CD14-positive monocyte (primary cell): ENCODE results near the gene LCLAT1. TPM values are rescaled to one million over a fixed set of nuclear protein-coding genes. Genes with fewer than 3 reads are reported as not detected.

ENCODE experiments used
- DNase-seq, 3 donors: peaks; one replicate each; pipeline ENCODE4 v3.0.0-alpha.2; 2011 to 2022
- H2AFZ ChIP-seq: 2 replicates; pipeline ENCODE4 v1.6.0; 2012; ENCODE audit warnings: mild to moderate bottlenecking, low read depth, low read length, inconsistent platforms; ENCODE audit not compliant: insufficient read depth, poor library complexity, severe bottlenecking
- H3K27ac ChIP-seq, 2 donors: 1 replicate in 1 of 2; 2 replicates in 1 of 2; pipeline ENCODE4 v1.5.1; 2012 to 2013; ENCODE audit warnings: low read length in 2 of 2, control low read depth in 1 of 2, inconsistent platforms in 1 of 2, low read depth in 1 of 2, mild to moderate bottlenecking in 1 of 2
- H3K27me3 ChIP-seq, 2 donors: one replicate each; pipeline versions ENCODE4 v1.6.0 to v1.6.1; 2011 to 2013; ENCODE audit warnings: low read length in 2 of 2; ENCODE audit not compliant: control insufficient read depth in 2 of 2, insufficient read depth in 2 of 2
- H3K36me3 ChIP-seq, 2 donors: replicated peaks in 1 of 2; 1 replicate in 1 of 2; 2 replicates in 1 of 2; pipeline versions ENCODE4 v1.5.1 to v1.6.1; 2012 to 2013; ENCODE audit warnings: low read length in 2 of 2, control low read depth in 1 of 2, inconsistent platforms in 1 of 2, mild to moderate bottlenecking in 1 of 2; ENCODE audit not compliant: insufficient read depth in 2 of 2, control insufficient read depth in 1 of 2
- H3K4me1 ChIP-seq, 2 donors: 1 replicate in 1 of 2; 2 replicates in 1 of 2; pipeline versions ENCODE4 v1.5.1 to v1.6.1; 2012 to 2013; ENCODE audit warnings: low read length in 2 of 2, control low read depth in 1 of 2, inconsistent platforms in 1 of 2, mild to moderate bottlenecking in 1 of 2, moderate library complexity in 1 of 2; ENCODE audit not compliant: insufficient read depth in 2 of 2, control insufficient read depth in 1 of 2
- H3K4me2 ChIP-seq: replicated peaks from 2 replicates; pipeline ENCODE3; 2012; ENCODE audit warnings: low read length, moderate library complexity, mild to moderate bottlenecking; ENCODE audit not compliant: poor library complexity, severe bottlenecking; ENCODE audit errors: extremely low read depth
- H3K4me3 ChIP-seq, 3 experiments: fragments of 200-600 bp in 1 of 3; sonication (generic) in 1 of 3; replicated peaks in 1 of 3; 1 replicate in 2 of 3; 2 replicates in 1 of 3; pipeline ENCODE4 v1.5.1; 2011 to 2013; ENCODE audit warnings: low read length in 3 of 3, mild to moderate bottlenecking in 3 of 3, control low read depth in 2 of 3, low read depth in 2 of 3, inconsistent platforms in 1 of 3, moderate library complexity in 1 of 3
- H3K79me2 ChIP-seq: 2 replicates; pipeline ENCODE4 v1.6.0; 2012; ENCODE audit warnings: mild to moderate bottlenecking, control low read depth, inconsistent platforms, low read length, moderate library complexity; ENCODE audit not compliant: insufficient read depth
- H3K9ac ChIP-seq: 2 replicates; pipeline ENCODE4 v1.6.0; 2017; ENCODE audit warnings: low read length, mild to moderate bottlenecking; ENCODE audit not compliant: insufficient read depth, poor library complexity, severe bottlenecking
- H3K9me3 ChIP-seq, 2 donors: replicated peaks in 1 of 2; 1 replicate in 1 of 2; 2 replicates in 1 of 2; pipeline versions ENCODE4 v1.5.1 to v1.6.1; 2012 to 2013; ENCODE audit warnings: low read length in 2 of 2, control low read depth in 1 of 2; ENCODE audit not compliant: control insufficient read depth in 1 of 2, insufficient read depth in 1 of 2
- H4K20me1 ChIP-seq: 2 replicates; pipeline ENCODE4 v1.6.0; 2012; ENCODE audit warnings: mild to moderate bottlenecking, low read length, control low read depth, moderate library complexity; ENCODE audit not compliant: insufficient read depth
- H3K27ac Mint-ChIP-seq, 7 donors: one replicate each; pipeline ENCODE4 v1.8.0; 2020; ENCODE audit warnings: mild to moderate bottlenecking in 7 of 7, mixed read lengths in 7 of 7, moderate library complexity in 6 of 7, inconsistent platforms in 2 of 7
- H3K27me3 Mint-ChIP-seq, 3 donors: one replicate each; pipeline ENCODE4 v1.8.0; 2021 to 2022; ENCODE audit warnings: low read depth in 3 of 3, mild to moderate bottlenecking in 3 of 3, mixed read lengths in 3 of 3, moderate library complexity in 3 of 3, inconsistent platforms in 1 of 3
- H3K36me3 Mint-ChIP-seq, 2 donors: one replicate each; pipeline ENCODE4 v1.8.0; 2020; ENCODE audit warnings: mixed read lengths in 2 of 2, inconsistent platforms in 1 of 2, mild to moderate bottlenecking in 1 of 2
- H3K4me1 Mint-ChIP-seq: one replicate; pipeline ENCODE4 v1.8.0; 2020; ENCODE audit warnings: mild to moderate bottlenecking, mixed read lengths
- H3K4me3 Mint-ChIP-seq, 2 donors: one replicate each; pipeline ENCODE4 v1.8.0; 2020; ENCODE audit warnings: mild to moderate bottlenecking in 2 of 2, mixed read lengths in 2 of 2, moderate library complexity in 1 of 2
- H3K9me3 Mint-ChIP-seq, 7 donors: one replicate each; pipeline ENCODE4 v1.8.0; 2020 to 2022; ENCODE audit warnings: mixed read lengths in 7 of 7, mild to moderate bottlenecking in 6 of 7, moderate library complexity in 6 of 7, inconsistent platforms in 2 of 7
- WGBS: methylation state at CpG from one replicate; pipeline ENCODE4 v1.1.5; 2013; ENCODE audit warnings: missing lambda C conversion rate; ENCODE audit not compliant: insufficient coverage; 5-methylcytosine and 5-hydroxymethylcytosine counted together
- intact Hi-C, 2 donors: fragments of 100-400 bp; cut with micrococcal nuclease; formaldehyde crosslinking; loops; one replicate each; pipeline versions ENCODE4 v1.15.0 to v1.15.1; 2023
- polyA plus RNA-seq, 3 donors: library from polyadenylated mRNA; depleted of rRNA in 1 of 3; unstranded in 2 of 3; stranded (reverse) in 1 of 3; fragments of 300-500 nt in 2 of 3; fragments of >200 nt in 1 of 3; fragmentation: Illumina TruSeq in 2 of 3; gene quantifications; 1 replicate in 2 of 3; 2 replicates in 1 of 3; pipeline ENCODE4 v1.2.3, GENCODE V29; 2012 to 2021
- TF ChIP-seq, protein P1 (sequence below): fragments of 200-600 bp; IDR thresholded peaks from one replicate; pipeline ENCODE4 v1.8.0; 2022; ENCODE audit warnings: antibody characterized with exemption, mild to moderate bottlenecking

The LCLAT1 gene
- polyA plus RNA-seq, 3 donors = 1.2 to 5.7 (median 1.3) TPM

DNA sequence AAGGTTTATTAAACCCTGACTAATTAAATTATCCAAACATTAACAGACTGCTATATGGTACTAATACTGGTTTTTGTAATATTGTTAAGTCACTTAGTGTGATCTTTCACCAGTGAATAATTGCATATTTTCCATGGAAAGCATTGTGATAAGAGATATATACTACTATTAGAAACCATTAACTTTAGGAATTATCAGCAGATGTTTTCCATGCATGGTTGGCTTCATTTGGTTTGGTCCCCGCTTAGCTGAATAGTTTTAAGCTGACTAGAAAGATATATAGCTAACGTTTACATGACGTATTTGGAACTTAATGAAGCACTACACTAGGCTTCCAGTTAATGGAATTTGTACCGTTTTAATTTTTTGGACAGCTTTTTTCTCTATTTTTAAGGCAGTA lies 37.9 kb downstream of the LCLAT1 start:
- Mint-ChIP-seq H3K36me3 (no peaks in the 10 kb centered on the region), H3K4me3 (no peak overlapping the region), H3K9me3 (peaks cover 0 to 2% (median 0%) of the 10 kb centered on the region in 7 donors), H3K27me3 (no peaks in the 10 kb centered on the region), H3K4me1 (peaks cover 16% of the 10 kb centered on the region), H3K27ac (no peak overlapping the region)
- no peak overlapping the region for H3K4me3 ChIP-seq
- no peak for DNase-seq
- peaks cover 10 to 19% of the 10 kb centered on the region in 2 donors for H3K4me1 ChIP-seq
- TF ChIP-seq, protein P1, sequence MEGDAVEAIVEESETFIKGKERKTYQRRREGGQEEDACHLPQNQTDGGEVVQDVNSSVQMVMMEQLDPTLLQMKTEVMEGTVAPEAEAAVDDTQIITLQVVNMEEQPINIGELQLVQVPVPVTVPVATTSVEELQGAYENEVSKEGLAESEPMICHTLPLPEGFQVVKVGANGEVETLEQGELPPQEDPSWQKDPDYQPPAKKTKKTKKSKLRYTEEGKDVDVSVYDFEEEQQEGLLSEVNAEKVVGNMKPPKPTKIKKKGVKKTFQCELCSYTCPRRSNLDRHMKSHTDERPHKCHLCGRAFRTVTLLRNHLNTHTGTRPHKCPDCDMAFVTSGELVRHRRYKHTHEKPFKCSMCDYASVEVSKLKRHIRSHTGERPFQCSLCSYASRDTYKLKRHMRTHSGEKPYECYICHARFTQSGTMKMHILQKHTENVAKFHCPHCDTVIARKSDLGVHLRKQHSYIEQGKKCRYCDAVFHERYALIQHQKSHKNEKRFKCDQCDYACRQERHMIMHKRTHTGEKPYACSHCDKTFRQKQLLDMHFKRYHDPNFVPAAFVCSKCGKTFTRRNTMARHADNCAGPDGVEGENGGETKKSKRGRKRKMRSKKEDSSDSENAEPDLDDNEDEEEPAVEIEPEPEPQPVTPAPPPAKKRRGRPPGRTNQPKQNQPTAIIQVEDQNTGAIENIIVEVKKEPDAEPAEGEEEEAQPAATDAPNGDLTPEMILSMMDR = no peak
- intact Hi-C loops = no loop called here
- H3K4me2 ChIP-seq = no peak overlapping the region
- no peaks in the 10 kb centered on the region for H3K79me2 ChIP-seq
- H3K36me3 ChIP-seq = no peaks in the 10 kb centered on the region
- no peak overlapping the region for H2AFZ ChIP-seq
- no peaks in the 10 kb centered on the region for H3K27me3 ChIP-seq
- H3K9me3 ChIP-seq = no peaks in the 10 kb centered on the region
- no peak overlapping the region for H3K9ac ChIP-seq
- H3K27ac ChIP-seq = no peak overlapping the region
- H4K20me1 ChIP-seq = no peaks in the 10 kb centered on the region
- WGBS = 100% methylated on average over 3 of the region's 4 CpGs

DNA sequence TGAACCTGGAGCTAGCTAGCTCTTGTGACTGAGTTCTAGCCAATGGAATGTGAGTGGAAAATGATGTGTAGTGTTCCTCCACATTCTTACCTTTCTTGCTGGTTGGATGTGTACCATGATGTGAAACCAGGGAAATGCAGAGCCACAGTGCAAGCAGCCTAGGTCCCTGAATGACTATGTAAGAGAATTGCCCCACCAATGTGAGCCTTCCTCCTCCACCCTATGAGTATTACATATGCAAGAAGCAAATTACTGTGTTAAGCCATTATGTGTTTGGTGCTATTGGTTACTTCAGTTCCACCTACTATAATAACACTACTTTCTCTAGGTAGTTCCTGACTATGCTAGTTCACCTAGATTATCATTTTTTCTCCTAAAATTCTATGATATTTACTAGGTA lies 39.6 kb downstream of the LCLAT1 start:
- Histone ChIP-seq H3K27me3 (no peaks in the 10 kb centered on the region), H3K79me2 (no peaks in the 10 kb centered on the region), H3K36me3 (no peaks in the 10 kb centered on the region), H4K20me1 (no peaks in the 10 kb centered on the region), H3K9ac (no peak overlapping the region), H3K4me3 (no peak overlapping the region), H3K9me3 (no peaks in the 10 kb centered on the region), H2AFZ (no peak overlapping the region), H3K4me2 (no peak overlapping the region), H3K27ac (no peak overlapping the region), H3K4me1 (peaks cover 6 to 14% of the 10 kb centered on the region in 2 donors)
- Mint-ChIP-seq H3K36me3 (no peaks in the 10 kb centered on the region), H3K27ac (no peak overlapping the region), H3K4me3 (no peak overlapping the region), H3K27me3 (no peaks in the 10 kb centered on the region), H3K4me1 (peaks cover 8% of the 10 kb centered on the region), H3K9me3 (peaks cover 0 to 2% (median 0%) of the 10 kb centered on the region in 7 donors)
- no peak for DNase-seq
- intact Hi-C loops = no loop called here
- TF ChIP-seq, protein P1 = no peak
